ENCODE results near the gene CD83.

The CD83 gene

GRCh38 chr6:14126191-14126590 is 8.6 kb downstream of the CD83 start:
- DNase-seq (ENCODE audit: low spot score), result no peak

DNA sequence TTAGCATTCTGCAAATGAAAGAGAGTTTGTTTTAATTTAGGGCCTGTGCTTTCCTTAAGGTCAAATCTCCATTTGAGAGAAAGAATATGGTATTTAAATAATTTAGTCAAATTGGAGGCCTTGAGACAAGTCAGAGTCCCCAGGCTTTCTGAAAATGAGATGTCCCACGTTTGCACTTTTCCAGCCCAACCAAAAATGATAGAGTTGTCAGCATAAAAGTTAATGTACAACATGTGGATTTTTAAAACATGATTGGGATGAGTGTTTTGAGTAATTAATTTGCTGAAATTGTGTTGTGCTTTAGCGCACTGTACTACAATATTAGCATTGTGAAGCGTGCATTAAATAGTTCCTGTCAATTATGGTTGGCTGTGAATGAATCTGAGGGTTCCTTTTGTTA is 10.0 kb downstream of the CD83 start:
- DNase-seq (ENCODE audit: low spot score), result no peak

GRCh38 chr6:14128012-14128411 is 10.4 kb downstream of the CD83 start:
- DNase-seq (ENCODE audit: low spot score), result no peak

GRCh38 chr6:14128746-14129145 is 11.2 kb downstream of the CD83 start:
- no peak for DNase-seq (ENCODE audit: low spot score)

DNA sequence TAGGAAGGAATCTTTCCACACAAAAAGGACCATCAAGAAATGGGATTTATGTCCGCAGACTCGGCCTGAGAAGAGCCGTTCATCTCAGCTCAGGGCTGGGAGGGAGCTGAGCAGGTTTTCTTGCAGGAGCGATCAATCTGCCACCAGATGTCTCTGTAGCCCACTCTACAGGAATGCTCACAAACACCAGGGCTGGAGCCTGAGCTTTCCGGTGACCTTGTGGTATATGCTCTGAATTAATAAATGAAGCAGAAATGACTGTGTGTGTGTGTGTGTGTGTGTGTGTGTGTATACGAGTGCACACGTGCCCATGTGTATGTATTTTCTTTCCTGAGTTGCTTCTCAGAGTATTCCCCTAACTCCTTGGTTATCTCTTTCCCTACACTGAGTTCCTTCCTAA is 12.0 kb downstream of the CD83 start:
- peak; percentile 48 for DNase-seq (ENCODE audit: low spot score)

GRCh38 chr6:14130435-14131075 is 13.0 kb downstream of the CD83 start:
- no peak for DNase-seq (ENCODE audit: low spot score)

- no peak for DNase-seq (ENCODE audit: low spot score)
Measured at GRCh38 chr6:14131579-14131978, 14.0 kb downstream of the CD83 start.

- no peak for DNase-seq (ENCODE audit: low spot score)
Measured at GRCh38 chr6:14132244-14132920, 14.8 kb downstream of the CD83 start.

DNA sequence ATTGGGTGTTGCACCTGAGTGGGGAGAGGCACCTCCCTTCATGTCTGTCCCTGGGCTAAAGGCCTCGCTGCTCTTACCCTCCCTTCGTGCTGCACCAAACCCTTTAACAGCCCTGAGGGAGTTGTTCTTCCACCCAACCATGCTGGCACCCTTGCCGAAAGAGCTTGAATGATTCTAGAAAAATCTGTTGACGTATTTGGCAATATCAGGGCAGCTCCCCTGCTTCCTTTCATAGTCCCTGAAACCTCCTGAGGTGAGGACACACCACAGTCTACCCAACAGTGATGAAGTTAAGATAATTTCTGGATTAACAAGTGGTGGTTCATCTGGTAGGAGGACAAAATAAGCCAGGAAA is 15.3 kb downstream of the CD83 start:
- DNase-seq (ENCODE audit: low spot score), result no peak

- no peak for DNase-seq (ENCODE audit: low spot score)
Measured at GRCh38 chr6:14134211-14134910, 16.8 kb downstream of the CD83 start.

GRCh38 chr6:14135893-14136539 is 18.4 kb downstream of the CD83 start:
- DNase-seq (ENCODE audit: low spot score), result no peak

GRCh38 chr6:14138701-14139215 is 21.2 kb downstream of the CD83 start:
- DNase-seq (ENCODE audit: low spot score), result no peak

DNA sequence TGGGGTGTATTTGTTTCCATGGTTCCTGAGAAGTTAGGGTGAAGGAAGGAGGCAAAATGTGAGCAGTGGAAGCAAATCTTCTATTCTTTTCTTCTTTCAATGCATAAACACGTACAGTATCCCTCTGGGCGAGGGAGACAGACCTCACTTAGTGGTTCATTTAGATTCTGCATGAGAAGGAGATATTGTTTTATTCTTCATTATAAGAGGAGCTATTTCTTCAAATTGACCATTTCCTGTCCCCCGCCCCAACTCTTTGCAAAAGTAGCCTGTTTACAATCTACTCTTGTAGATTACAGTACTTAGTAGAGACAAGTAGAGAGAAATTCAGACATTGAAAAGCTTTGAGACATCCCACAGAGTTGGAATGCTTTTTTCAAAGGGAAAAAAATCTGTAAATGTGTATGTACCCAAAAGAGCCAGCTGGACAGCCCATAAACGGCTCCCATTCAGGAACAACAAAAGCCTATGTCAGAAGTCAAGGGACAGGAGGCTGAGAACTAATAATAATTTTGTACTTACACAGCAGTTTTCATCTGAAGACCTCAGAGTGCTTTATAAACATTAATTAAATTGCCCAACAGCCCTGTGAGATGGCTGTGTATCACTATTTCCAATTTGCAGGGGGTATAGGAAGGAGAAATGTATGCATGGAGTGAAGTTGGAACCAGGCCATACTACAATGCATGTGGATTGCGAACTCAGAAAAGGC is 23.9 kb downstream of the CD83 start:
- DNase-seq (ENCODE audit: low spot score), result no peak

DNA sequence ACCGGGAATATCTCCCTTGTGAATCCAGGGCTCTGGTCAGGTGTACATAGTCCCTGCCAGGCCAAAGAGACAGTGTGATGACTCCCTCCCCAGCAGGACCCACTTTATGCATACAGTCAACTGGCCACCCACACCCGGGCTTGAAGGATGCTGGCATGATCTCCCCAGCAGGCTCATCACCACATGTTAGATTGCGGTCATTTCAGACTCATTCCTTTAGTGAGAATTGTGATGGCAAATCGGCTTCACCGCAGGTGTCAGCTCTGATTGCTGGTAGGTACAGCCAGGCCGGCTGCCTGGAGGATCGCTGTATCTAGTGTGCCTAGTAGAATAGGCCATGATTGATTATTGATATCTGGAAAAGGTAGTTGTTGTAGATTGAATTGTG is 24.5 kb downstream of the CD83 start:
- no peak for DNase-seq (ENCODE audit: low spot score)

GRCh38 chr6:14142511-14143223 is 25.1 kb downstream of the CD83 start:
- no peak for DNase-seq (ENCODE audit: low spot score)

DNA sequence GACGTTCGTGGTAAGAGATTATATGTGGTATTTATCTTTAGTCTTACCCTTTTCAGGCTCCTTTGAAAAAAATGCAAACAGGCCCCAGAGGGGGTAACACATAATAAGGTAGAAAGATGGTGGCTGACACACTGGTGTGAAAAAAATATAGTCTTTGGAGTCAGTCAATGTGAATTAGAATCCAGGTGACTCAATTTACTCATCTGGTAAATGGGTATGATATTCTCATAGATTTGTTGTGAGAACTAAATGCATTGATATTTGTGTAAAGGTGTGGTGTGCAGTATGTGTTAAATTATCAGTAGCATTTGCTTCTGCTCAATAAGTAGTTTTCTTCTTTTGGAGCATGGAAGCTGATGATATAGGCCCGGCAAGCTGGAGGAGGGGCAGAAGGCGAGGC is 25.7 kb downstream of the CD83 start:
- no peak for DNase-seq (ENCODE audit: low spot score)

DNA sequence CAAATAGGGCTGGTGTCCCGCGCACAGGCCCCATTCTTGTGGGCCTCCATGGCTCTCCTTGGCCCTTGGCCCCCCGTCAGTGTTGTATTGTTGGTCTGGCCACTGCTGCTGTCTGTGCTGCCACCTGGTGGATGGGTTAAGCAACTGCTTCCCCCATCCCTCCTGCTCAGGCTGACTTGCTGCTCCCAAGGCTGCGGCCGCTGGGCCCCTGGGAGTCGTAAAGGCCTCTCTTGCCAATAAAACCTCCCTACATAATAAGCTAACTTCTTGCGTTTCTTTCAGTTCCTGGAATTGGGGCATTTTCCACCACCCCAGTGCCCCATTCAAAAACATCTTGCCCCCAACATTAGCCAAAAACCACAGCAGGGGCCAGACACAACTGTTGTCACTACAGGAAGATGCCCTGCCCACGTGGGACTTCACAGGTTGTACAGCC is 27.1 kb downstream of the CD83 start:
- DNase-seq (ENCODE audit: low spot score), result peak; percentile 53

DNA sequence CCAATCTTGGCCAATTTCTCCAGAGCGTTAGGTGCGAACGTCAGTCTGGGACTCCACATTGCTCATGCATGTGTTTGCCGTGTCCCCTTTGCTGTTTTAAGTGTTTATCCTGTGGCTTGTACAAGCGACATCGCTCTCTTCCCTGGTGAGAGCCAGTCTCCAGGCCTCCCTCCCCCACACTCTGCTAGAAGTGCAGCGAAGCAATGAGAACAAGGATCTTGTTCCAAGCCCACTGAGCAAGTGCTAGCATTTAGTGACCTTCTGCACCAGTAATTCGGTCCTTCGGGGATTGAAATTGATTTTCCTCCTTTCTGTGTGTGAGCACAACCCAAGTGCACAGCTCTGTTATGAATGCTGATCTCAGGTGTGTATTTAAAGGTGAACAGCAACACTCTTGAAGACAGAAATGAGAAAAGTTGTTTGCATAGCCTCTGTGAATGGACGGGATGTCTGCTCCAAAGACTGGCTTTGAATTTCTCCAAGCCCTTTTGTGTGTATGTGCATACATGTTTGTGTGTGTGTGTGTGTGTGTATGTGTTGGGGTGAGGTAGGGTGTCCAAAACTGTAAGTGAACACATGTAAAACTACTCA is 29.0 kb downstream of the CD83 start:
- DNase-seq (ENCODE audit: low spot score), result no peak

- no peak for DNase-seq (ENCODE audit: low spot score)
Measured at GRCh38 chr6:14147891-14148290, 30.3 kb downstream of the CD83 start.

DNA sequence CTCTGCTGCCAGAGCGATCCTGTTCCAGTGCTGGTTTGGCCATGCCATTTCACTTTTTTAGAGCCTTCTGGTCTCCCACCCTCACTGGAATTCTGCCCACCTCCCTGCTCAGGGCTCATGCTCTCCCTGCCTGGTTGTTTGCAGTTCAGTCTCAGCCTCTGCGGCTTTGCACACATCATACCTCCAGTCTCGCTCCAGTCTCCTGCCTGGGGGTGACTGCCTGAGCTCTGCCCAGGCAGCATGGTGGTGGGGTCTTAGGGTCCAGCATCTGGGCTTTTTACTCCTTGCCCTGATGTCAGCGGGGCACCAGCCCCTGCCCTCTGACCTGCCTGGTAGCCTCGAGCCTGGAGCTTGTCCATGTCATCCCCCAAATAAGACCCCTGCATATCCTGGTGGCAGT is 30.9 kb downstream of the CD83 start:
- no peak for DNase-seq (ENCODE audit: low spot score)
